Stimulated activated CD8-positive, alpha-beta memory T cell treated with anti-CD3 and anti-CD28 coated beads, Interleukin-2, amount 100 ng/mL, for 1 hour (primary cell): ENCODE data around the gene ALG8.
"Not testable (repeated sequence)": the region's sequence is repeated elsewhere in the genome, so short reads cannot be mapped to it uniquely, and the experiment has no call there.

Experiments
- DNase-seq, 2 donors: peaks; one replicate each; pipeline ENCODE4 v3.0.0-alpha.2; 2020; ENCODE audit warnings: low read depth in 2 of 2

ALG8 gene

GRCh38 chr11:78139422-78140391, at the start of gene ALG8:
Gene ALG8, minus strand, starts transcription at chr11:78139626. Its CDS starts 38 bp downstream, at chr11:78139588.
- peak; percentile 97 for DNase-seq

GRCh38 chr11:78188286-78189173, 49.1 kb upstream of the ALG8 start, which contains the start of the genes KCTD21 and USP35:
Gene KCTD21, minus strand, starts transcription at chr11:78188626. Its CDS starts 14,072 bp downstream, at chr11:78174554.
Gene USP35, plus strand, starts transcription at chr11:78188919. Its CDS starts 7,327 bp downstream, at chr11:78196246.
- peak; percentile 77 to 82 for DNase-seq

DNA sequence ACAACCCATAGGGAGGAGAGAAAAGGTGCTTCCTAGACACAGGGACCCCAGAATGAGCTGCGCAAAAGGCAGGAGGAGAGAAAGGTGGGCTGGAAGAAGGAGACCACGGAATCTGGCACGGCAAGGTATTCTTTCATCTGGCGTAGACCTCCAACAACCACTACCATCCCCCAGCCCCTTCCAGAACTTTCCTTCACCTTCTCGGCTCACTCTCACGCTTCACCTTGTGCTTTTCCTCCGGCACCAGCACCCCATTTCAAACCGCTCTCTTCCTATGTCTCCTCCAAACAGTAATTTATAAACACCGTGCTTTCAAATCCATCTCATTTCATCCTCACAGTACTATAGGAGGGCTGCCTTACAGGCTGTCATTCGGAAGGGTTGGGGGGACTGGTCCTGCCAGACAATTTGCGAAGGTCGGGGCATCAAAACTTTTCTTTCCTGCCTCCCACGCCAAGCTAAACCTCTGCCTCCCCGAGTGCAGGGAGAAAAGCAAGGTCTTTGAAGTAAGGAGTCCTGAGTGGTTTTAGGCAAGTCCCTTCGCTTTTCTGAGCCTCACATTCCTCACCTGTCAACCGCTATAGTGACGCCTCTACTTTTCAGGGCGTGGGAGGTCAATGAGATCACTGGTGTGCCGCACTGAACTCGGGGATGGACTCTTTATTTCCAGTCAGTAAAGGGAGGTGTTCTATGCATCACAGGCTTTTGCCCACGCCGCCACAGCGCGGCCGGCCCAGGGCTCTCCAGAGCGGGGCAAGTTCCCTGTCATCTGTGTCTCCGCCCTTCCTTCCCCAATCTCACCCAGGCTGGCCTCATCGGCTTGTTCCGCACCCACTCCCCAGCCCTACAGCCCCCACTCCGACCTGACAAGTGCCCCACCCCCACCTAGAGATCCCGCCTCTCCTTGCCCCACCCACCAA, 48.2 kb upstream of the ALG8 start:
- DNase-seq = peak in 1 of 2 donors; percentile 37

DNA sequence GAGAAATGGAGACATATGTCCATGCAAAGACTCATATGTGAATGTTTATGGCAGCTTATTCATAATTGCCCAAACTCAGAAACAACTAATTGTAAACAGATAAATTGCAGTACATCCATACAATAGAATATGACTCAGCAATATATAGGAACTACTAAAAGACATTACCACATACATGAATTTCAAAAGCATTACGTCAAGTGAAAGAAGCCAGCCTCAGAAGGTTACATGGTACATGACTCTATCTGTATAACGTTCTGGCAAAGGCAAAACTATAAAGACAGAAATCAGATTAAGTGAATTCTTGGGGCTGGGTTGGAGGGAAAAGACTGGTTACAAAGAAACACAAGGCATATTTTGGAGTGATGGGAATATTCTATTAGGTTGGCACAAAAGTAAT, 41.8 kb upstream of the ALG8 start:
- no peak for DNase-seq

- DNase-seq = no peak
Observed at GRCh38 chr11:78180751-78181150, 41.3 kb upstream of the ALG8 start.

DNA sequence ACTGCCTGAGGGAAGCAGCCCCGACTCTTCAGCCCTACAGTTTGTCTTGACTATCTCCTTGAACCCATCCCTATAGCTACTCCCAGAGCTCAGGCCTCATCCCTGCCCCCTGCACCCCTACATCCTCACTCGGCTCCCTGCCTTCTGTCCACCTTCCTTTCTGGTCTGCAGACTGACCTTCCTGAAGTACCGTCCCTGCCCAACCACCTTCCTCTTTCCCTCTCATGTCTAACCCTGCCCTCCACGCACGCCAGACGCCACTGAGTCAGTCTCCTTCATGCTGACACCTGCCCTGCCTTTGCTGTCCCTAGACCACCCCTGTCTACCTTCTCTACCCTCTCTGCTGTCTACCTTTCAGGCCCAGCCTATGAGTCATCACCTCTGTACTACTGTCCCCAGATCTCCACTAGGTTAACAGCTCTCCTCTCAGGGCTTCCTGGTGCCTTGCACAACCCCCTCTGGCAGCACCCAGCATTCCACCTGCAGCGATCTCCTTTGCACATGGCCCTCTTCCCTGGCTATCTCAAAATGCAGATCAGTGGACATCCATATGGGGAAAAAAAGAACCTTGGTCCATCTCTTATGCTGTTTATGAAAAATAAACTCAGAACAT, 40.1 kb upstream of the ALG8 start:
- DNase-seq = no peak

- no peak for DNase-seq
Observed at GRCh38 chr11:78177216-78177615, 37.8 kb upstream of the ALG8 start.

DNA sequence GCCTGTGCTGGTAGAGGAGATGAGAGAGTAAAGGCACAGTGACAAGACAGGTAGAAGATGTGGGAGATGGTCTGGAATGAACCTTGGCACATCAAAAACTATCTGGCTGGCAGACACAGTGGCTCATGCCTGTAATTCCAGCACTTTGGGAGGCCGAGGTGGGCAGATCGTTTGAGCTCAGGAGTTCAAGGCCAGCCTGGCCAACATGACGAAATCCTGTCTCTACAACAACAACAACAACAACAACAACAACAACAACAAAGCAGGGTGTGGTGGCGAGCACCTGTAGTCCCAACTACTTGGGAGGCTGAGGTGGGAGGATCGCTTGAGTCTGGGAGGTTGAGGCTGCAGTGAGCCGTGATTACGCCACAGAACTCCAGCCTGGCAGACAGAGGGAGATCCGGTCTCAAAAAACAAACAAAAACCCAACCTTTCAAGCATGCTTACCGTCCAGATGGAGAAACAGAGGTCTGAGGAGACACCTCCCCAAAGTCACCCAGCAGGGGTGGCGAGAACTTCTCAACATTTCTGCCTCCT, 37.2 kb upstream of the ALG8 start:
- no peak for DNase-seq

DNA sequence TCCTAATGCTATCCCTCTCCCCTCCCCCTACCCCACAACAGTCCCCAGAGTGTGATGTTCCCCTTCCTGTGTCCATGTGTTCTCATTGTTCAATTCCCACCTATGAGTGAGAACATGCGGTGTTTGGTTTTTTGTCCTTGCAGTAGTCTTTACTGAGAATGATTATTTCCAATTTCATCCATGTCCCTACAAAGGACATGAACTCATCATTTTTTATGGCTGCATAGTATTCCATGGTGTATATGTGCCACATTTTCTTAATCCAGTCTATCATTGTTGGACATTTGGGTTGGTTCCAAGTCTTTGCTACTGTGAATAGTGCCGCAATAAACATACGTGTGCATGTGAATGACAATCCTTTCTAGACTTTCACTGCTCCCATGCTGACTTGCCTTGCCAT, 36.4 kb upstream of the ALG8 start:
- DNase-seq = not testable (repeated sequence)

DNA sequence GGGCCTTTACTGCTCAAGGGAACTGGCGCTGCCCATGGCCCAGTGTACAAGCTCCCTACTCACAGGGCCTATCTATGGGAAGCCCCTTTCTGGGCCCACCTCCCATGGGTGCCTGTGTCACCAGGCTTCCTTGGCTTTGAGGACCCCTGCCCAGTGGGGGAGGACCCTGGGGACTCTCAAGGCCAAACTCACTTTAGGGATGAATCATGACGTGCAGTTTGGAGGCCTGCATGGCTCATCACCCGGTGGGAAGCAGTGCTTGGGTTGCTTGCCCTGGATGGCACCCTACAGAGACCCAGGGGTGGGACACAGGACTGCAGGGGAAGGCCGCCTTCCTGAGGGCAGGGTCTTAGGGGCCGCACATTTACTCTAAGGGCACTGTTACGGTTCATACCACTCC, 32.5 kb upstream of the ALG8 start:
- no peak for DNase-seq

DNA sequence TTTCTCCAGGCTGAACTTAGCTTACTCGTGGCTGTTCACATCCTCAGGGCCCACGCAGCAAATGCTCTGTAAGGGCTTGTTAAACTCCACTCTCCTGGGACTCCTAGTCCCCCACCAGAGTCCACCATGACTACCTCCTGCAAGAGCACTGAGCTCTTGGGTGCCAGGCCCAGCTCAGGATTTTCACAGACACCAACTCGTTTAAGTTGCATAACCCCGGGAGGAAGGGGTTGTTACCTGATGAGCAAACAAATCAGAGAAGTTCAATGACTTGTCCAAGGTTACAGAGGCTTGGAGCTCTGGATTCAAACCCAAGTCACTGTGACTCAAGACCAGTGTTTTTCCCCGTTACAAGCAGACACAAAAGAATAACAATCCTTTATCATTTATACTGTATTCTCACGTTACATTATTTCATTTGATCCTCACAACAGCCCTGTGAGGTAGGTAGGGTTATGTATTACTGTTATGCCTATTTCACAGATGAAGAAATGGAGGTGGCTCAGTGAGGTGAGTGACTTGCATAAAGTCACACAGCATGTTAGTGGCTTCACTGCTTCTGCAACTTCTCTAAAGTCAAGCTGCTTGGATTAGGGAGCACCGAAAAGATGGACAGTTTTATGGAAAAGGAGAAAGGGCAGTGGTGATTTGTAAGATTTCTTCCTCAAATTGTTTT, 31.6 kb upstream of the ALG8 start:
- DNase-seq = no peak

DNA sequence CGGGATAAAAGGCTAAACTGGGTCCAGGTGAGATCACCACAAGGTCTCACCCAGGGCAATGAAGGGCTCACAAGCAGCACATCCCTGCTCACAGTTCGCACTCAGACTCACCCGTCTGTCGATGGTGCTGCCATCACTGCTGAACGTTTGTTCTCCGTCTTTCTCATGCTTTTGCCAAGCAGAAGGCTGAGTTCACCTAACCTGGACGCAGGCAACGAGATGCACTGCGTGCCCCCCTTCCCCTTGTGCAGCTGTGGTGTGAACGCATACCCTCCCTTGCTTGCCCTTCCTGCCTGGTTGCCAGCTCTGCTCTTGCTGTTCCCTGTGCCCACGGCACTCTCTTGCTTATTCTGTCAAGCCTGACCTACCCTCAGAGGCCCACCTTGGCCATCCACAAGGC, 31.0 kb upstream of the ALG8 start:
- no peak for DNase-seq

- DNase-seq = no peak
Observed at GRCh38 chr11:78168539-78169477, 29.4 kb upstream of the ALG8 start.

DNA sequence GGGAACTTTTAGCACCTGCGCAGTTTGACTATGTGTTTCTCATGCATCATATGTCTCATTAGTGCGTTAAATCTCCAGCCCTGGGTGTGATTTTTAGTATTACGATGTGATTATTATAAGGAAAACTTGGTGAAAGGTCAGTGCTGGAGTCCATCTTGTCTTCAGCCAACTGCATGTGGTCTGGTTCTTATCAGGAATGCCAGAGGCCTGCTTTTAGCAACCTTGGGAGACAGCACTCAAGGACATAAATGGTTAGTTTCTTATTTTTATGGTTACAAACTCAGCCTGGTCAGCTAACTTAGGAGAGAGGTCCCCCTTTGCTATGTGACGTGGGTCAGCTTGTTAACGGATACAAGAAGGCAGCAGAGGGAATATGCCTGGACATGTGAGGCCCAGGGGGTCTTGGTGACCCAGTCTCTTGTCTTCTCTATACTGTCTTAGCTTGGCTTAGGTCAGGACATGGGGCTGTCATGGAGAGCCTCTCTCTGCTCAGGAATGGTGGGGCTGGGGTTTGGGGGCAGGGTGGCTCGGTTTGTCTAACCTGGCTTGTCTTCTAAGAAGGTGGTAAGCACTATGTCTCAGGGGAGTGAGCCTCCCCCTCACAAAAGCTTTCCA, 27.5 kb upstream of the ALG8 start:
- DNase-seq = no peak

GRCh38 chr11:78164471-78164870, 25.0 kb upstream of the ALG8 start:
- DNase-seq = no peak

GRCh38 chr11:78163828-78164227, 24.4 kb upstream of the ALG8 start:
- no peak for DNase-seq

DNA sequence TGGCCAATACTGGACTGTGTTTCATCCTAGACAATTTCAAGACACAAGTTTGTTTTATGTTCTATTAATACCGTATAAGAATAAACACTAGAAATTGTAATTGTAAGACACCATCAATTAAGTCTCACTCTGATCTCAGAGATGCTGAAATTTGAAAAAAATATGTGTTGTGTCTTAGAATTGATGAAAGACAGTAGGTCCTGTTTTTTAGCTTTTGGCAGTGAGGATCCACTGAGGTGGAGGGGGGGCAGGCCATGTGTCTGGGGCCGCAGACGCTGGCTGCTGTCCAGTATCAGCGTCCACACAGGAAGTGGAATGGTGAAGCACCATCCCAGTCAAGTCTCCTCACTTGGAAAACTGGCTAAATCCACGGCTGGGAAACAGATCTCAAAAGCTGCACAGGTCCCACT, 22.5 kb upstream of the ALG8 start:
- no peak for DNase-seq

GRCh38 chr11:78161346-78161745, 21.9 kb upstream of the ALG8 start:
- no peak for DNase-seq
